ENCODE data around the gene ETFDH.

ETFDH gene

DNA sequence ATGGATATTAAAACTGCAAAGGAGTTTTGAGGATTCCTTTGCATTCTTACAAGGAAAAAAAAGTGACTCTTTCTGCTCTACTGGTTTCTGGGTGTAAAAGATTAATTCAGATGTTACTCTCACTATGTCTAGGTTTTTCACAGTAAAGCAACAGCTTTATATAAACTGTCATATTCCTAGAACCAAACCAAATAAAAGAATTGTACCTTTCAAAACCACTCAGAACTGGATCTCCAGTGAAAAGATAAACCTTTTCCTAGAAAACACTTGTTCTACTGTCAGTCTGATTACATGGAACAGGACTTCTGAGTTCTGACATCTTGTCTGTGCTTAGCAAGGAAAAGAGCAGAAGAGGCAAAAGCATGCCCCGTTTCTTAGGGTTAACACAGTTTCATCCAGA is 56.1 kb downstream of the ETFDH start:
- H3K27ac ChIP-seq (replicated peaks) = no peak overlapping the region
- H3K4me3 ChIP-seq (replicated peaks; ENCODE audit: insufficient read depth, low read length) = no peak overlapping the region
- H3K27me3 ChIP-seq (ENCODE audit: insufficient read depth, poor library complexity, severe bottlenecking) = no peaks in the 10 kb centered on the region
- no peak for DNase-seq (ENCODE audit: low read depth in 1 of 2, low spot score in 1 of 2)
- no peak for TF ChIP-seq POLR2AphosphoS5 (IDR thresholded peaks at IDR 0.05; ENCODE audit: low read depth)
- TF ChIP-seq, protein P1, sequence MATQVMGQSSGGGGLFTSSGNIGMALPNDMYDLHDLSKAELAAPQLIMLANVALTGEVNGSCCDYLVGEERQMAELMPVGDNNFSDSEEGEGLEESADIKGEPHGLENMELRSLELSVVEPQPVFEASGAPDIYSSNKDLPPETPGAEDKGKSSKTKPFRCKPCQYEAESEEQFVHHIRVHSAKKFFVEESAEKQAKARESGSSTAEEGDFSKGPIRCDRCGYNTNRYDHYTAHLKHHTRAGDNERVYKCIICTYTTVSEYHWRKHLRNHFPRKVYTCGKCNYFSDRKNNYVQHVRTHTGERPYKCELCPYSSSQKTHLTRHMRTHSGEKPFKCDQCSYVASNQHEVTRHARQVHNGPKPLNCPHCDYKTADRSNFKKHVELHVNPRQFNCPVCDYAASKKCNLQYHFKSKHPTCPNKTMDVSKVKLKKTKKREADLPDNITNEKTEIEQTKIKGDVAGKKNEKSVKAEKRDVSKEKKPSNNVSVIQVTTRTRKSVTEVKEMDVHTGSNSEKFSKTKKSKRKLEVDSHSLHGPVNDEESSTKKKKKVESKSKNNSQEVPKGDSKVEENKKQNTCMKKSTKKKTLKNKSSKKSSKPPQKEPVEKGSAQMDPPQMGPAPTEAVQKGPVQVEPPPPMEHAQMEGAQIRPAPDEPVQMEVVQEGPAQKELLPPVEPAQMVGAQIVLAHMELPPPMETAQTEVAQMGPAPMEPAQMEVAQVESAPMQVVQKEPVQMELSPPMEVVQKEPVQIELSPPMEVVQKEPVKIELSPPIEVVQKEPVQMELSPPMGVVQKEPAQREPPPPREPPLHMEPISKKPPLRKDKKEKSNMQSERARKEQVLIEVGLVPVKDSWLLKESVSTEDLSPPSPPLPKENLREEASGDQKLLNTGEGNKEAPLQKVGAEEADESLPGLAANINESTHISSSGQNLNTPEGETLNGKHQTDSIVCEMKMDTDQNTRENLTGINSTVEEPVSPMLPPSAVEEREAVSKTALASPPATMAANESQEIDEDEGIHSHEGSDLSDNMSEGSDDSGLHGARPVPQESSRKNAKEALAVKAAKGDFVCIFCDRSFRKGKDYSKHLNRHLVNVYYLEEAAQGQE (IDR thresholded peaks at IDR 0.05; ENCODE audit: insufficient replicate concordance, low read depth) = no peak
- no peak for TF ChIP-seq SPI1 (IDR thresholded peaks at IDR 0.05; ENCODE audit: borderline replicate concordance, low read depth)
- no peak for TF ChIP-seq GABPA (IDR thresholded peaks at IDR 0.05; ENCODE audit: low read depth)
- TF ChIP-seq, protein P2, sequence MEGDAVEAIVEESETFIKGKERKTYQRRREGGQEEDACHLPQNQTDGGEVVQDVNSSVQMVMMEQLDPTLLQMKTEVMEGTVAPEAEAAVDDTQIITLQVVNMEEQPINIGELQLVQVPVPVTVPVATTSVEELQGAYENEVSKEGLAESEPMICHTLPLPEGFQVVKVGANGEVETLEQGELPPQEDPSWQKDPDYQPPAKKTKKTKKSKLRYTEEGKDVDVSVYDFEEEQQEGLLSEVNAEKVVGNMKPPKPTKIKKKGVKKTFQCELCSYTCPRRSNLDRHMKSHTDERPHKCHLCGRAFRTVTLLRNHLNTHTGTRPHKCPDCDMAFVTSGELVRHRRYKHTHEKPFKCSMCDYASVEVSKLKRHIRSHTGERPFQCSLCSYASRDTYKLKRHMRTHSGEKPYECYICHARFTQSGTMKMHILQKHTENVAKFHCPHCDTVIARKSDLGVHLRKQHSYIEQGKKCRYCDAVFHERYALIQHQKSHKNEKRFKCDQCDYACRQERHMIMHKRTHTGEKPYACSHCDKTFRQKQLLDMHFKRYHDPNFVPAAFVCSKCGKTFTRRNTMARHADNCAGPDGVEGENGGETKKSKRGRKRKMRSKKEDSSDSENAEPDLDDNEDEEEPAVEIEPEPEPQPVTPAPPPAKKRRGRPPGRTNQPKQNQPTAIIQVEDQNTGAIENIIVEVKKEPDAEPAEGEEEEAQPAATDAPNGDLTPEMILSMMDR (IDR thresholded peaks at IDR 0.05; ENCODE audit: insufficient read depth, low read length) = no peak

DNA sequence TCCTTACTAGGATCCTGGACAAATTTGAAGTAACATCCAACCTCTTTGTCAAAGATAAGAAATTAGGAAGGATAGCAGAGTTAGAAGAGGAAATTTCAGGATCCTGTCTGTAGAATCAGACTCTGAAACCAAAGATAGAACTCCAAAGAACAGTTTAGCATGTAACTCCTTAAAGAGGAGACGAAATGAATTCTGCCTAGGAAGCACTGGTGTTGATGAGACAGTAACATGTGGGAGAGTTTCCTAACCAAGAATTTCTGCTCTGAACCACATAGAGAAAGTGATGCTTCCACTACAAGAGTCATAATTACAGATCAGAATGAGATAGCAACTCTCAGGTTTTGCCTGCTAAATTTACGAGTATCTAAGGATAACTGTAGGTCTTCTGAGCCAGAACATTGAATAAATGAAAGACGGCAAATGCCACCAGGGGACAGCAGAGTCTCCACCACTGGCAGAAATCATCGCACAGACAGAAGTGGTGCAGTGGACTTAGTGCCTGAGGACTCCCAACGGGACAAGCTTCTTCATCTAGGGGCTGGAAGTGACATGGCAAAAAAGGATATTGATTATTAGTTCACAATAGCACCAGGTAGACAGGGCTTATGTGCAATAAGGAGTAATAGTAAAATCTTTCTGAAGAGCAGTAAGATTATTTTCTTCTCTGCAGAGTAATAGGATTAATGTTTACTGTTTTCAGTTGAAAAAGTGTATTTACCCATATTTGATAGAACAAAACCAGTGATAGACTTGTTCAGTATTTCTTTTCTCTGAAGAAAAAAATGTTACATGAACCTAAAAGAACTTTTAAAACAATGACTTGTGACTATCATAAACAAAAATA is 57.8 kb downstream of the ETFDH start:
- no peak overlapping the region for H3K4me3 ChIP-seq (replicated peaks; ENCODE audit: insufficient read depth, low read length)

DNA sequence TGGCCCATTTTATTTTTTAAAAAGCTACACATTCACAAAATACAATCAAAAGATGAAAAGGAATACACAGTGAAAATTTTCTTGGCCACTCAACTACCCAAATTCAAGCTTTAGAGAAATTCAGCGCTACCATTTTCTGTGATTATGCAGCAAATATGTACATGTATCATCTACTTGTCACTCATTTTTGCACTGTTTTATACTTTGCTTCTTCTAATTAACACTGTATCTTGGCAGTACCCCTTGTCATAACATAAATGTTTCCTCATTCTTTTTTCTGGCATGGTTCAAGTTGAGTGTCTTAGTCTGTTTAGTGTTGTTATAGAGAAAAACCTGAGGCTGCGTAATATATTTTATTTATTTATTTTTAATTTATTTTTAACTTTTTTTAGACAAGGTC is 66.8 kb downstream of the ETFDH start:
- no peak overlapping the region for H3K27ac ChIP-seq (replicated peaks)
- DNase-seq (ENCODE audit: low read depth in 1 of 2, low spot score in 1 of 2) = no peak
- H3K27me3 ChIP-seq (ENCODE audit: insufficient read depth, poor library complexity, severe bottlenecking) = no peaks in the 10 kb centered on the region
- H3K4me3 ChIP-seq (replicated peaks; ENCODE audit: insufficient read depth, low read length) = no peak overlapping the region
- TF ChIP-seq GABPA (IDR thresholded peaks at IDR 0.05; ENCODE audit: low read depth) (no peak), POLR2AphosphoS5 (IDR thresholded peaks at IDR 0.05; ENCODE audit: low read depth) (no peak), SPI1 (IDR thresholded peaks at IDR 0.05; ENCODE audit: borderline replicate concordance, low read depth) (no peak)
- TF ChIP-seq, protein P1 (IDR thresholded peaks at IDR 0.05; ENCODE audit: insufficient replicate concordance, low read depth) = no peak
- TF ChIP-seq, protein P2 (IDR thresholded peaks at IDR 0.05; ENCODE audit: insufficient read depth, low read length) = no peak

More for the DNA sequence above, 57.8 kb downstream of the ETFDH start:
- TF ChIP-seq, protein P1 (IDR thresholded peaks at IDR 0.05; ENCODE audit: insufficient replicate concordance, low read depth) = no peak
- TF ChIP-seq, protein P2 (IDR thresholded peaks at IDR 0.05; ENCODE audit: insufficient read depth, low read length) = peak; percentile 70
- DNase-seq (ENCODE audit: low read depth in 1 of 2, low spot score in 1 of 2) = peak in 1 of 2 experiments; percentile 51
- no peak overlapping the region for H3K27ac ChIP-seq (replicated peaks)
- H3K27me3 ChIP-seq (ENCODE audit: insufficient read depth, poor library complexity, severe bottlenecking) = no peaks in the 10 kb centered on the region
